Measurements from ENCODE around the gene PSKH1. TPM values are rescaled to one million over a fixed set of nuclear protein-coding genes. Genes with fewer than 3 reads are reported as not detected.

PSKH1 gene
- total and polyA plus RNA-seq, 9 of the 15 experiments (the other 6 are each of a cell fraction or from before 2014, with no cell fraction given): 0.96 to 20.9 (median 9.4) TPM

DNA sequence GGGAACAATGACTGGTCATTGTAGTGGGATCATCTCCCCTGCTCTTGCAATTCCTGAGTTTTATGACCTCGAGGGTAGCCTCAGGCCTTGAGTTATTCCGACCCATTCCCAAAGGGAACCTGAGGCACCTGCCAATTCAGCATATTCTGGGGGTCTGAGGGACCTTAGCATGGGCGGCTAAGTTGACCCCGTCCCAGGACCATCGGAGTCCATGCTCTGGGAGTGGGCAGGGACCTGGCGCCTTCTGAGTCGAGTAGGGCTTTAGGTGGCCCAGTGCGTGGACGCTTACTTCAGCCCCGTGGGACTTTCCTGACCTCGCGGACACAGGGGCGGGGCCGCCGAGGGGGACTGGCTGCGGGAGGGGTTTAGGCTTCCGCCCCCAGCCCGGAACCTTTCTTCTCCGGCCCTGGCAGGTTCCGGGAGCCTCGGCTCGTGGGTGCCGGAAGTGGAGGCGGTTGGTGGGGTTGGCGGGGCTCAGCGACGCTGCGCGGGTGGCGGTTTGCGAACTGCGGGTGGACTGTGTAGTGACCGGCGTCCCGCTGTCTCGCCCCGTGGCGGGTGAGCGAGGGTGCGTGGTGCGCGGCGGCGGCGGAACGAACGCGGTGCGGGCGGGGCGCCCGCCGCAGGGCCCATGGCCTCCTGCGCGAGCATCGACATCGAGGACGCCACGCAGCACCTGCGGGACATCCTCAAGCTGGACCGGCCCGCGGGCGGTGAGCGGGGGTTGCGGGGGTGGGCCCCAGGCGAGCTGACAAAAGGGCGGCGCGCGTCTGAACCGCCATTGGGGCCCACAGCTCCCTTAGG is 20.2 kb upstream of the PSKH1 start, which contains the start of gene EDC4 (continued):
- TF ChIP-seq, protein P1, sequence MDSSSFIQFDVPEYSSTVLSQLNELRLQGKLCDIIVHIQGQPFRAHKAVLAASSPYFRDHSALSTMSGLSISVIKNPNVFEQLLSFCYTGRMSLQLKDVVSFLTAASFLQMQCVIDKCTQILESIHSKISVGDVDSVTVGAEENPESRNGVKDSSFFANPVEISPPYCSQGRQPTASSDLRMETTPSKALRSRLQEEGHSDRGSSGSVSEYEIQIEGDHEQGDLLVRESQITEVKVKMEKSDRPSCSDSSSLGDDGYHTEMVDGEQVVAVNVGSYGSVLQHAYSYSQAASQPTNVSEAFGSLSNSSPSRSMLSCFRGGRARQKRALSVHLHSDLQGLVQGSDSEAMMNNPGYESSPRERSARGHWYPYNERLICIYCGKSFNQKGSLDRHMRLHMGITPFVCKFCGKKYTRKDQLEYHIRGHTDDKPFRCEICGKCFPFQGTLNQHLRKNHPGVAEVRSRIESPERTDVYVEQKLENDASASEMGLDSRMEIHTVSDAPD (CRISPR knock-in tag; IDR thresholded peaks at IDR 0.05): no peak
- no peak for TF ChIP-seq CBFA2T2 (conservative IDR thresholded peaks at IDR 0.05)
- peak; percentile 82 for TF ChIP-seq TOE1 (IDR thresholded peaks at IDR 0.05; ENCODE audit: borderline replicate concordance)
- no peak for TF ChIP-seq TOE1 (CRISPR knock-in tag; IDR thresholded peaks at IDR 0.05; ENCODE audit: borderline replicate concordance, low read depth)
- TF ChIP-seq ZNF76 (CRISPR knock-in tag; IDR thresholded peaks at IDR 0.05; ENCODE audit: borderline replicate concordance): peak; percentile 28; the same call in 1 of the 2 replicates
- no peak for TF ChIP-seq SREBF2 (CRISPR knock-in tag; IDR thresholded peaks at IDR 0.05)
- TF ChIP-seq MEF2D (tag; conservative IDR thresholded peaks at IDR 0.05; ENCODE audit: low read depth): no peak
- TF ChIP-seq, protein P2, sequence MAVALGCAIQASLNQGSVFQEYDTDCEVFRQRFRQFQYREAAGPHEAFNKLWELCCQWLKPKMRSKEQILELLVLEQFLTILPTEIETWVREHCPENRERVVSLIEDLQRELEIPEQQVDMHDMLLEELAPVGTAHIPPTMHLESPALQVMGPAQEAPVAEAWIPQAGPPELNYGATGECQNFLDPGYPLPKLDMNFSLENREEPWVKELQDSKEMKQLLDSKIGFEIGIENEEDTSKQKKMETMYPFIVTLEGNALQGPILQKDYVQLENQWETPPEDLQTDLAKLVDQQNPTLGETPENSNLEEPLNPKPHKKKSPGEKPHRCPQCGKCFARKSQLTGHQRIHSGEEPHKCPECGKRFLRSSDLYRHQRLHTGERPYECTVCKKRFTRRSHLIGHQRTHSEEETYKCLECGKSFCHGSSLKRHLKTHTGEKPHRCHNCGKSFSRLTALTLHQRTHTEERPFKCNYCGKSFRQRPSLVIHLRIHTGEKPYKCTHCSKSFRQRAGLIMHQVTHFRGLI (CRISPR knock-in tag; IDR thresholded peaks at IDR 0.05): no peak
- TF ChIP-seq, protein P3, sequence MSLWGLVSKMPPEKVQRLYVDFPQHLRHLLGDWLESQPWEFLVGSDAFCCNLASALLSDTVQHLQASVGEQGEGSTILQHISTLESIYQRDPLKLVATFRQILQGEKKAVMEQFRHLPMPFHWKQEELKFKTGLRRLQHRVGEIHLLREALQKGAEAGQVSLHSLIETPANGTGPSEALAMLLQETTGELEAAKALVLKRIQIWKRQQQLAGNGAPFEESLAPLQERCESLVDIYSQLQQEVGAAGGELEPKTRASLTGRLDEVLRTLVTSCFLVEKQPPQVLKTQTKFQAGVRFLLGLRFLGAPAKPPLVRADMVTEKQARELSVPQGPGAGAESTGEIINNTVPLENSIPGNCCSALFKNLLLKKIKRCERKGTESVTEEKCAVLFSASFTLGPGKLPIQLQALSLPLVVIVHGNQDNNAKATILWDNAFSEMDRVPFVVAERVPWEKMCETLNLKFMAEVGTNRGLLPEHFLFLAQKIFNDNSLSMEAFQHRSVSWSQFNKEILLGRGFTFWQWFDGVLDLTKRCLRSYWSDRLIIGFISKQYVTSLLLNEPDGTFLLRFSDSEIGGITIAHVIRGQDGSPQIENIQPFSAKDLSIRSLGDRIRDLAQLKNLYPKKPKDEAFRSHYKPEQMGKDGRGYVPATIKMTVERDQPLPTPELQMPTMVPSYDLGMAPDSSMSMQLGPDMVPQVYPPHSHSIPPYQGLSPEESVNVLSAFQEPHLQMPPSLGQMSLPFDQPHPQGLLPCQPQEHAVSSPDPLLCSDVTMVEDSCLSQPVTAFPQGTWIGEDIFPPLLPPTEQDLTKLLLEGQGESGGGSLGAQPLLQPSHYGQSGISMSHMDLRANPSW (CRISPR knock-in tag; IDR thresholded peaks at IDR 0.05): no peak
- no peak for TF ChIP-seq SLC30A9 (CRISPR knock-in tag; IDR thresholded peaks at IDR 0.05)
- TF ChIP-seq, protein P4, sequence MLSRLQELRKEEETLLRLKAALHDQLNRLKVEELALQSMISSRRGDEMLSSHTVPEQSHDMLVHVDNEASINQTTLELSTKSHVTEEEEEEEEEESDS (CRISPR knock-in tag; IDR thresholded peaks at IDR 0.05): no peak
- TF ChIP-seq, protein P5, sequence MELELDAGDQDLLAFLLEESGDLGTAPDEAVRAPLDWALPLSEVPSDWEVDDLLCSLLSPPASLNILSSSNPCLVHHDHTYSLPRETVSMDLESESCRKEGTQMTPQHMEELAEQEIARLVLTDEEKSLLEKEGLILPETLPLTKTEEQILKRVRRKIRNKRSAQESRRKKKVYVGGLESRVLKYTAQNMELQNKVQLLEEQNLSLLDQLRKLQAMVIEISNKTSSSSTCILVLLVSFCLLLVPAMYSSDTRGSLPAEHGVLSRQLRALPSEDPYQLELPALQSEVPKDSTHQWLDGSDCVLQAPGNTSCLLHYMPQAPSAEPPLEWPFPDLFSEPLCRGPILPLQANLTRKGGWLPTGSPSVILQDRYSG (tag; conservative IDR thresholded peaks at IDR 0.05; ENCODE audit: low read depth): no peak
- no peak for TF ChIP-seq CBX5 (IDR thresholded peaks at IDR 0.05; ENCODE audit: borderline replicate concordance, low read depth)
- no peak for TF ChIP-seq ZNF77 (CRISPR knock-in tag; IDR thresholded peaks at IDR 0.05)
- no peak for TF ChIP-seq FOXA1 (IDR thresholded peaks at IDR 0.05; ENCODE audit: borderline replicate concordance)
- 0 out of 2 replicates have a peak, but pooled peaks have one; percentile 27 for TF ChIP-seq SRSF3 (IDR thresholded peaks at IDR 0.05; ENCODE audit: insufficient read depth, low read length)
